GM23338 (cell line): ENCODE results near the gene IMMP2L.

Experiments used
- EZH2 ChIP-seq: fragments of 200-600 bp; sonication (generic); IDR thresholded peaks from one replicate; pipeline ENCODE4 v1.8.0; 2017; ENCODE audit warnings: antibody characterized with exemption, mild to moderate bottlenecking, low read depth; ENCODE audit not compliant: unreplicated experiment
- POLR2AphosphoS5 ChIP-seq: IDR thresholded peaks from 2 replicates; pipeline ENCODE4 v1.6.1; 2016; ENCODE audit warnings: antibody characterized with exemption, low read depth
- TF ChIP-seq, protein P1 (sequence below), 2 experiments: fragments of 200-600 bp in 1 of 2; sonication (generic) in 1 of 2; conservative IDR thresholded peaks; 2 replicates each; pipeline versions ENCODE4 v1.5.1 to v1.6.1; 2016 to 2017; ENCODE audit warnings: antibody characterized with exemption in 2 of 2, low read depth in 2 of 2, mild to moderate bottlenecking in 2 of 2, moderate library complexity in 1 of 2

DNA sequence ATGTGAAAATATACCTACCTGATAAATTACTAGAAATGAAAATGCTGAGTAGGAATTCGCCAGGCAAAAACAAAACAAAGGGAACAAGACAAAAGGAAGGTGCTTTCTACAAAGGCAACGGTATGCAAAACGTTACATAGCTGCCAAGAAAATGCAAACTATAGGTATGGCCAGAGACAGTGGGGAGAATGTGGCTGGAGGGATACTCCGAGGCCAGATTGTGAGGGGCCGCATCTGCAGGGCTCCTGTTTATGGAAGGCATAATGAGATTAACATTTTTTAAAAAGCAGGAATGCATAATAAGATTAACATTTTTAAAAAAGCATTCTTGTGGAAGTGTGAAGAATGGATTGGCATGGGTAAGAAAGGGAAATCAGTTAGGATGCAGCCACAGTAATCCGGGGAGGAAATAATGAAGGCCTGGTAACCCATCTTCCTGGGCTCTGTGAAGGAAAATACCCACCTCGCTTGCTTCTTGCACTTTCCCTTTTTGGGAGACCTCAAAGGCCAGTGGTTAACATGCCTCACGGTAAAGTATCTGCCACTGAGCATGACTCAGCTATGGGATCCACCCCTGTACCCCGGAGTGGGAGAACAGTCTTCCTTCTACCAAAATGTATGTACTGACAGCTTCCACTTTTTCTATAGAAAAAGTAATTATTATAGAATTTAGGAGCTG is 617.2 kb downstream of the IMMP2L start:
- TF ChIP-seq, protein P1, sequence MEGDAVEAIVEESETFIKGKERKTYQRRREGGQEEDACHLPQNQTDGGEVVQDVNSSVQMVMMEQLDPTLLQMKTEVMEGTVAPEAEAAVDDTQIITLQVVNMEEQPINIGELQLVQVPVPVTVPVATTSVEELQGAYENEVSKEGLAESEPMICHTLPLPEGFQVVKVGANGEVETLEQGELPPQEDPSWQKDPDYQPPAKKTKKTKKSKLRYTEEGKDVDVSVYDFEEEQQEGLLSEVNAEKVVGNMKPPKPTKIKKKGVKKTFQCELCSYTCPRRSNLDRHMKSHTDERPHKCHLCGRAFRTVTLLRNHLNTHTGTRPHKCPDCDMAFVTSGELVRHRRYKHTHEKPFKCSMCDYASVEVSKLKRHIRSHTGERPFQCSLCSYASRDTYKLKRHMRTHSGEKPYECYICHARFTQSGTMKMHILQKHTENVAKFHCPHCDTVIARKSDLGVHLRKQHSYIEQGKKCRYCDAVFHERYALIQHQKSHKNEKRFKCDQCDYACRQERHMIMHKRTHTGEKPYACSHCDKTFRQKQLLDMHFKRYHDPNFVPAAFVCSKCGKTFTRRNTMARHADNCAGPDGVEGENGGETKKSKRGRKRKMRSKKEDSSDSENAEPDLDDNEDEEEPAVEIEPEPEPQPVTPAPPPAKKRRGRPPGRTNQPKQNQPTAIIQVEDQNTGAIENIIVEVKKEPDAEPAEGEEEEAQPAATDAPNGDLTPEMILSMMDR (conservative IDR thresholded peaks at IDR 0.05; ENCODE audit: low read depth in 2 of 2) = no peak
- TF ChIP-seq EZH2 (no peak), POLR2AphosphoS5 (no peak)
